GM19467 (cell line): ENCODE measurements around the gene GGA3.
"Not testable (repeated sequence)": the region's sequence is repeated elsewhere in the genome, so short reads cannot be mapped to it uniquely, and the experiment has no call there.

Experiments used
- ATAC-seq: cut with Tn5 transposase; IDR thresholded peaks from one replicate; pipeline ENCODE4 v1.9.1; 2021; ENCODE audit warnings: mild to moderate bottlenecking, moderate library complexity; ENCODE audit not compliant: unreplicated experiment

GGA3 gene

GRCh38 chr17:75273977-75274708 is 12.7 kb upstream of the GGA3 start:
- ATAC-seq = no peak

- ATAC-seq = no peak
These were observed 11.4 kb upstream of the GGA3 start for GRCh38 chr17:75272848-75273184.

GRCh38 chr17:75271955-75272847 is 10.8 kb upstream of the GGA3 start:
- ATAC-seq = no peak

GRCh38 chr17:75271233-75271954 is 10.0 kb upstream of the GGA3 start:
- peak; percentile 59 for ATAC-seq

- ATAC-seq = no peak
These were observed 9.5 kb upstream of the GGA3 start, which contains the start of gene MIF4GD for GRCh38 chr17:75270966-75271232. Gene MIF4GD (minus strand): TSS chr17:75271231. CDS start chr17:75270195, 1,036 bp downstream.

GRCh38 chr17:75270218-75270965 is 9.0 kb upstream of the GGA3 start:
- peak; percentile 21 for ATAC-seq

GRCh38 chr17:75269844-75270217 is 8.4 kb upstream of the GGA3 start:
- no peak for ATAC-seq

- ATAC-seq = no peak
These were observed 6.2 kb upstream of the GGA3 start for GRCh38 chr17:75267411-75268232.

GRCh38 chr17:75267153-75267410 is 5.7 kb upstream of the GGA3 start:
- no peak for ATAC-seq

GRCh38 chr17:75266316-75267152 is 5.1 kb upstream of the GGA3 start:
- ATAC-seq = no peak

GRCh38 chr17:75265614-75266315 is 4.4 kb upstream of the GGA3 start:
- no peak for ATAC-seq

GRCh38 chr17:75263055-75263454 is 1.6 kb upstream of the GGA3 start:
- no peak for ATAC-seq

GRCh38 chr17:75262112-75262606 is 753 bp upstream of the GGA3 start:
- ATAC-seq = peak; percentile 7

GRCh38 chr17:75260641-75261335 is 618 bp downstream of the GGA3 start:
- ATAC-seq = peak; percentile 17

- not testable (repeated sequence) for ATAC-seq
These were observed 4.2 kb downstream of the GGA3 start for GRCh38 chr17:75257228-75257627.

- ATAC-seq = not testable (repeated sequence)
These were observed 5.3 kb downstream of the GGA3 start for GRCh38 chr17:75255954-75256698.

GRCh38 chr17:75252039-75252816 is 9.2 kb downstream of the GGA3 start:
- no peak for ATAC-seq
